ENCODE results near the gene ABHD3. TPM values are rescaled to one million over a fixed set of nuclear protein-coding genes. Genes with fewer than 3 reads are reported as not detected.

Gene ABHD3
- total and polyA plus RNA-seq, 2 of the 8 experiments (the other 6 are each of a cell fraction or from before 2014, with no cell fraction given), result 8.4 to 12.1 TPM

DNA sequence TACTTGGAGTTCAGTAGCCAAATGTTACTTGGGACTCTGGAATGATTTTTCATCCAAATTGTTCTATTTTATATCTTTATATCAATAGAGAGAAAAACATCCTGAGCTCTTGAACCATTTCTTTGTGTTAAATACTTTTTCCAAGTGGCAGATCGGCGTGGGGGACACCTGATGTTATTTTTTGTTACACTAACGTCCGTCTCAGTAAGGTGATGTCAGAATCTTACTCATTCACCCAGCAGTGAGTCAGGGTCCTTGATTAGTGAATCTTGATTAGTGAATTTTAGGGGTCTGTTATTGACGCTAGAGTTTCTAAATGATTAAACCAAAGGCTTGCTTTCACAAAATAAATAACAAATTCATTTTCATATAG, 37.7 kb upstream of the ABHD3 start:
- Histone ChIP-seq H4K91ac (replicated peaks; ENCODE audit: insufficient read length, low read length) (no peak overlapping the region), H3K79me2 (ENCODE audit: control insufficient read depth in 1 of 2, insufficient read depth in 2 of 2, low read length in 2 of 2) (peaks cover 15 to 59% of the 10 kb centered on the region in 2 experiments), H3K79me1 (ENCODE audit: low read depth, low read length) (no peaks in the 10 kb centered on the region), H3K27ac (ENCODE audit: low read depth, low read length) (no peak overlapping the region), H2BK20ac (ENCODE audit: low read length) (no peak overlapping the region), H3K4me2 (ENCODE audit: insufficient read depth in 1 of 2, low read depth in 2 of 2, low read length in 2 of 2) (peak overlapping the region; percentile 80 to 88), H2AK5ac (ENCODE audit: low read depth, low read length) (no peak overlapping the region), H3K14ac (ENCODE audit: insufficient read length) (no peak overlapping the region), H3K18ac (ENCODE audit: extremely low read depth, low read length) (no peak overlapping the region), H3K56ac (replicated peaks; ENCODE audit: insufficient read length, low read depth, low read length) (no peak overlapping the region), H2AFZ (ENCODE audit: low read length) (no peak overlapping the region), H3K23ac (ENCODE audit: insufficient read length) (no peak overlapping the region), H3K23me2 (ENCODE audit: low read depth, low read length) (peaks cover 6% of the 10 kb centered on the region; the same call in 1 of the 2 replicates), H3K36me3 (ENCODE audit: control insufficient read depth in 2 of 4, insufficient read depth in 4 of 4, low read length in 3 of 4) (no peaks in the 10 kb centered on the region), H3K4me3 (ENCODE audit: extremely low read depth in 1 of 4, insufficient read depth in 2 of 4, low read depth in 3 of 4, low read length in 4 of 4) (peak overlapping the region; percentile 83 to 94 (median 88)), H2BK15ac (ENCODE audit: low read length) (no peak overlapping the region), H3K9ac (replicated peaks in 1 of 4; ENCODE audit: extremely low read depth in 1 of 4, low read depth in 3 of 4, low read length in 3 of 4) (peak overlapping the region in 3 of 4 experiments; percentile 15 to 80 (median 71); a peak in 3 of 7 replicates), H3K27me3 (replicated peaks in 1 of 4; ENCODE audit: control insufficient read depth in 3 of 4, extremely low read depth in 1 of 4, insufficient read depth in 3 of 4, low read length in 3 of 4) (no peaks in the 10 kb centered on the region), H3K9me3 (ENCODE audit: insufficient read depth in 2 of 2, low read depth in 1 of 2, low read length in 1 of 2) (no peaks in the 10 kb centered on the region), H3K4me1 (replicated peaks in 1 of 4; ENCODE audit: control insufficient read depth in 3 of 4, insufficient read depth in 4 of 4, low read length in 3 of 4) (peaks cover 0 to 10% (median 4%) of the 10 kb centered on the region in 4 experiments; a peak in 4 of 7 replicates), H2BK5ac (ENCODE audit: low read depth, low read length) (no peak overlapping the region), H2BK120ac (replicated peaks; ENCODE audit: low read depth, low read length) (no peak overlapping the region), H4K5ac (ENCODE audit: insufficient read length, low read depth, low read length) (no peak overlapping the region), H2BK12ac (ENCODE audit: low read depth, low read length) (no peak overlapping the region), H4K8ac (ENCODE audit: extremely low read depth, insufficient read depth, low read length) (no peak overlapping the region), H3K4ac (replicated peaks; ENCODE audit: insufficient read length, low read depth, low read length) (no peak overlapping the region), H4K20me1 (replicated peaks in 1 of 2; ENCODE audit: control insufficient read depth in 1 of 2, insufficient read depth in 2 of 2, low read length in 2 of 2) (peaks cover 22 to 24% of the 10 kb centered on the region in 2 experiments)
- WGBS, 2 experiments (ENCODE audit: extremely low coverage in 1 of 2, insufficient coverage in 1 of 2, insufficient read length in 1 of 2, insufficient replicate concordance in 2 of 2, low coverage in 1 of 2, low lambda C conversion rate in 2 of 2, missing lambda C conversion rate in 1 of 2), result 49% methylated on average over 5 of the region's 5 CpGs; no CpG with 5 or more reads in 1 of the 2 experiments
- FAIRE-seq (no peak), DNase-seq (ENCODE audit: low read depth in 1 of 2, low spot score in 2 of 2) (no peak)
- CTCF ChIA-PET (ENCODE audit: partially characterized antibody), result interaction anchor here (0.6 to 0.7 kb wide), 2 partner anchors 15 to 43 kb away, joined by 3 read pairs; no protein-coding TSS in a partner anchor
- POLR2A ChIA-PET (ENCODE audit: partially characterized antibody), result interaction anchor here (1.3 to 2.9 kb wide), 4 partner anchors 38 to 142 kb away, joined by 3 to 19 read pairs (median 8); partner anchors contain the start of genes ABHD3, ESCO1 and SNRPD1
- no peak for TF ChIP-seq EP300 (IDR thresholded peaks at IDR 0.05; ENCODE audit: borderline replicate concordance in 1 of 2, low read depth in 2 of 2, low read length in 2 of 2)
- no peak for TF ChIP-seq SRF (IDR thresholded peaks at IDR 0.05; ENCODE audit: low read depth, low read length)
- no peak for TF ChIP-seq RBBP5 (IDR thresholded peaks at IDR 0.05; ENCODE audit: borderline replicate concordance, low read depth, low read length)
- no peak for TF ChIP-seq BRCA1 (IDR thresholded peaks at IDR 0.05; ENCODE audit: low read depth, low read length)
- no peak for TF ChIP-seq PHF8 (conservative IDR thresholded peaks at IDR 0.05; ENCODE audit: low read depth, low read length)
- TF ChIP-seq JUND (IDR thresholded peaks at IDR 0.05; ENCODE audit: low read length), result no peak
- TF ChIP-seq POU5F1 (IDR thresholded peaks at IDR 0.05; ENCODE audit: low read depth, low read length), result no peak
- TF ChIP-seq, protein P1, sequence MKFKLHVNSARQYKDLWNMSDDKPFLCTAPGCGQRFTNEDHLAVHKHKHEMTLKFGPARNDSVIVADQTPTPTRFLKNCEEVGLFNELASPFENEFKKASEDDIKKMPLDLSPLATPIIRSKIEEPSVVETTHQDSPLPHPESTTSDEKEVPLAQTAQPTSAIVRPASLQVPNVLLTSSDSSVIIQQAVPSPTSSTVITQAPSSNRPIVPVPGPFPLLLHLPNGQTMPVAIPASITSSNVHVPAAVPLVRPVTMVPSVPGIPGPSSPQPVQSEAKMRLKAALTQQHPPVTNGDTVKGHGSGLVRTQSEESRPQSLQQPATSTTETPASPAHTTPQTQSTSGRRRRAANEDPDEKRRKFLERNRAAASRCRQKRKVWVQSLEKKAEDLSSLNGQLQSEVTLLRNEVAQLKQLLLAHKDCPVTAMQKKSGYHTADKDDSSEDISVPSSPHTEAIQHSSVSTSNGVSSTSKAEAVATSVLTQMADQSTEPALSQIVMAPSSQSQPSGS (IDR thresholded peaks at IDR 0.05; ENCODE audit: low read length), result no peak
- no peak for TF ChIP-seq JUN (IDR thresholded peaks at IDR 0.05; ENCODE audit: low read depth, low read length)
- no peak for TF ChIP-seq YY1 (IDR thresholded peaks at IDR 0.05; ENCODE audit: low read depth, low read length)
- TF ChIP-seq, protein P2, sequence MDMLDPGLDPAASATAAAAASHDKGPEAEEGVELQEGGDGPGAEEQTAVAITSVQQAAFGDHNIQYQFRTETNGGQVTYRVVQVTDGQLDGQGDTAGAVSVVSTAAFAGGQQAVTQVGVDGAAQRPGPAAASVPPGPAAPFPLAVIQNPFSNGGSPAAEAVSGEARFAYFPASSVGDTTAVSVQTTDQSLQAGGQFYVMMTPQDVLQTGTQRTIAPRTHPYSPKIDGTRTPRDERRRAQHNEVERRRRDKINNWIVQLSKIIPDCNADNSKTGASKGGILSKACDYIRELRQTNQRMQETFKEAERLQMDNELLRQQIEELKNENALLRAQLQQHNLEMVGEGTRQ (IDR thresholded peaks at IDR 0.05; ENCODE audit: low read length), result no peak

All from H1 (cell line).